ENCODE data around the gene PMCH.

- TF ChIP-seq AR (CRISPR knock-in tag; IDR thresholded peaks at IDR 0.05) (no peak), GRHL2 (CRISPR knock-in tag; IDR thresholded peaks at IDR 0.05; ENCODE audit: insufficient replicate concordance, severe bottlenecking) (no peak), CREB1 (CRISPR knock-in tag; IDR thresholded peaks at IDR 0.05) (no peak), CTCF (IDR thresholded peaks at IDR 0.05) (no peak), HMGXB4 (CRISPR knock-in tag; IDR thresholded peaks at IDR 0.05) (no peak), NR2C2 (CRISPR knock-in tag; IDR thresholded peaks at IDR 0.05) (no peak)
- TF ChIP-seq, protein P1, sequence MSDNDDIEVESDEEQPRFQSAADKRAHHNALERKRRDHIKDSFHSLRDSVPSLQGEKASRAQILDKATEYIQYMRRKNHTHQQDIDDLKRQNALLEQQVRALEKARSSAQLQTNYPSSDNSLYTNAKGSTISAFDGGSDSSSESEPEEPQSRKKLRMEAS (CRISPR knock-in tag; IDR thresholded peaks at IDR 0.05), result no peak
Observed at GRCh38 chr12:102197789-102198188, at the start of gene PMCH.
